Testis (tissue), 2 donors: Measurements from ENCODE around the gene ADAM10.

Experiments used
- POLR2A ChIP-seq: fragments of 450-650 bp; IDR thresholded peaks from one replicate; pipeline ENCODE4 v1.6.1; 2017; ENCODE audit warnings: antibody characterized with exemption, mild to moderate bottlenecking, moderate library complexity
- TF ChIP-seq, protein P1 (sequence below), 3 experiments: fragments of 450-650 bp in 2 of 3; fragments of 200-600 bp in 1 of 3; sonication (generic) in 1 of 3; IDR thresholded peaks; one replicate each; pipeline ENCODE4 v1.5.1; 2016 to 2019; ENCODE audit warnings: antibody characterized with exemption in 3 of 3, mild to moderate bottlenecking in 2 of 3, moderate library complexity in 1 of 3

- TF ChIP-seq, protein P1, sequence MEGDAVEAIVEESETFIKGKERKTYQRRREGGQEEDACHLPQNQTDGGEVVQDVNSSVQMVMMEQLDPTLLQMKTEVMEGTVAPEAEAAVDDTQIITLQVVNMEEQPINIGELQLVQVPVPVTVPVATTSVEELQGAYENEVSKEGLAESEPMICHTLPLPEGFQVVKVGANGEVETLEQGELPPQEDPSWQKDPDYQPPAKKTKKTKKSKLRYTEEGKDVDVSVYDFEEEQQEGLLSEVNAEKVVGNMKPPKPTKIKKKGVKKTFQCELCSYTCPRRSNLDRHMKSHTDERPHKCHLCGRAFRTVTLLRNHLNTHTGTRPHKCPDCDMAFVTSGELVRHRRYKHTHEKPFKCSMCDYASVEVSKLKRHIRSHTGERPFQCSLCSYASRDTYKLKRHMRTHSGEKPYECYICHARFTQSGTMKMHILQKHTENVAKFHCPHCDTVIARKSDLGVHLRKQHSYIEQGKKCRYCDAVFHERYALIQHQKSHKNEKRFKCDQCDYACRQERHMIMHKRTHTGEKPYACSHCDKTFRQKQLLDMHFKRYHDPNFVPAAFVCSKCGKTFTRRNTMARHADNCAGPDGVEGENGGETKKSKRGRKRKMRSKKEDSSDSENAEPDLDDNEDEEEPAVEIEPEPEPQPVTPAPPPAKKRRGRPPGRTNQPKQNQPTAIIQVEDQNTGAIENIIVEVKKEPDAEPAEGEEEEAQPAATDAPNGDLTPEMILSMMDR (IDR thresholded peaks at IDR 0.05) = no peak
- TF ChIP-seq POLR2A = no peak
Measured at GRCh38 chr15:58549785-58550074, 199.8 kb downstream of the ADAM10 start.
